ENCODE measurements around the gene TAGLN3.
A peak's percentile ranks its signal among the peaks of the same experiment; 100 is the strongest.

DNA sequence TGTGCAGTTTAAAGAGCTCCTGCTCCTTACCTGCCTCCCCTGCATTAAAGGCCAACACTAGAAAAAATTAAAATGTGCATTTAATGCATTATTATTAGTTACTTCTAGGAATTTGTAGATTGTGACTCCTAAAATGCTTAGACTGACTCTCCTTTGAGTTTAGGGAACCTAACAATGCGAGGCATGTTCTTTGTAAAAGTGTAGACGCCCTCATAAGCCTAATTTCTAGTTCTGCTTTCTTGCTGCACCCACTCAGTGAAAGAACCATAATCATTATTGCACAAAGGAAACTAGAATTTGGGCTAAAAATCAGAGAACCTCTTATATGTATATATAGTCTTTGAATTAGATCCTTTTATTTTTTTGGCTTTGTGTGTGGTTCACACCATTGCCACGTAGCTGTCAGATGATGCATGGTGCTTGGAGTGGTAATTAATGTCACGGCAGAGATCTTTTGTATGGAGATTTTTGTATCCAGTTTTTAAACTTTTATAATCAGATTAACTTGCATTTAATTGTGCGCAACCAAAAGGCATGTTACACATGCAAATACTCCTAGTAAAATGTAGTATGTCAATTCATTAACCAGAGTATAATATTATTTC, 19.2 kb upstream of the TAGLN3 start:
- TF ChIP-seq CTCF (conservative IDR thresholded peaks at IDR 0.05): no peak
- TF ChIP-seq ZFX (IDR thresholded peaks at IDR 0.05): 0 out of 2 replicates have a peak, but pooled peaks have one; percentile 11
